ENCODE results near the gene CNTNAP1. TPM values are rescaled to one million over a fixed set of nuclear protein-coding genes. Genes with fewer than 3 reads are reported as not detected.
"Not testable (repeated sequence)": the region's sequence is repeated elsewhere in the genome, so short reads cannot be mapped to it uniquely, and the experiment has no call there.

The CNTNAP1 gene
- total RNA-seq, 3 donors from 2014 or later: 0.73 to 1.3 (median 0.79) TPM

DNA sequence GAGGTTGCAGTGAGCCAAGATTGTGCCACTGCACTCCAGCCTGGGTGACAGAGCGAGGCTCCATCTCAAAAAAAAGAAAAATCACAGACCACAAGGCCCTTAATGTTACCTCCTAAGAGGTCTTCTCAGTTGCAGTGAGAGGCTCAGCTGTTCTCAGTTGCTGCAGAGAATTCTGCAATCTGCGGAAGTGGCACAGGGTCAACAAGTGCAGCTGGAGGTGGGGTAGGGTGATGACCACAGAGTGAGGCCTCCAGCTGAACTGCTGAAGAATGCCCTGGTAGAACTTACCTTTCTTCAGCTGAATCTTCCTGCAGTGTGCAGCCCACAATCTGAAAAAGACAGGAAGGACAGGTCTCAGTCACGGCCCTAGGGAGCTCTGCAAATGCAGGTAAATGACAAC is 26.3 kb downstream of the CNTNAP1 start:
- Mint-ChIP-seq H3K4me1 (ENCODE audit: low read depth) (peaks cover 40% of the 10 kb centered on the region), H3K4me3 (no peak overlapping the region), H3K9me3 (no peaks in the 10 kb centered on the region), H3K27me3 (ENCODE audit: low read depth) (no peaks in the 10 kb centered on the region), H3K36me3 (ENCODE audit: insufficient read depth) (peaks cover 59% of the 10 kb centered on the region)
- DNase-seq (no peak), ATAC-seq (no peak)

DNA sequence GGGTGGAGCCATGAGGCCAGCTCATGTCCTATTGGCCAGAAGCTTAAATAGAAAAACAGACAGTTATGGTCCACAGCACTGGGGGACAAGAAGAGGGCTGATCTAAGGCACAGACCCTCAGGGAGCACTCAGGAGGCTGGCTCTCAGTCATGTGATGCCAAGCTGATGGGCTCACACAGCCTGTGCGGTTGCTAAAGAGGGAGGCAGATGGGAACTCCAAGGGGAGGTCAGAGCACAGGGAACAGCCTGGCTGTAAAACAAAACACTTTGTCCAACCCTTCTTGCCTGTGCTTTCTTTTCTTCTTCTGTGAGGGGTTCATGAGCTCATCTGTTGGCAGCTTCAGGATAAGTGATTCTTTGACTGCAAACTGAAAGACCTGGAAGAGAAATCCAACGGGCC is 27.2 kb downstream of the CNTNAP1 start:
- Mint-ChIP-seq H3K27me3 (ENCODE audit: low read depth) (no peaks in the 10 kb centered on the region), H3K4me1 (ENCODE audit: low read depth) (peaks cover 36% of the 10 kb centered on the region), H3K9me3 (no peaks in the 10 kb centered on the region), H3K36me3 (ENCODE audit: insufficient read depth) (peaks cover 59% of the 10 kb centered on the region), H3K4me3 (no peak overlapping the region)
- ATAC-seq: no peak
- no peak for DNase-seq

DNA sequence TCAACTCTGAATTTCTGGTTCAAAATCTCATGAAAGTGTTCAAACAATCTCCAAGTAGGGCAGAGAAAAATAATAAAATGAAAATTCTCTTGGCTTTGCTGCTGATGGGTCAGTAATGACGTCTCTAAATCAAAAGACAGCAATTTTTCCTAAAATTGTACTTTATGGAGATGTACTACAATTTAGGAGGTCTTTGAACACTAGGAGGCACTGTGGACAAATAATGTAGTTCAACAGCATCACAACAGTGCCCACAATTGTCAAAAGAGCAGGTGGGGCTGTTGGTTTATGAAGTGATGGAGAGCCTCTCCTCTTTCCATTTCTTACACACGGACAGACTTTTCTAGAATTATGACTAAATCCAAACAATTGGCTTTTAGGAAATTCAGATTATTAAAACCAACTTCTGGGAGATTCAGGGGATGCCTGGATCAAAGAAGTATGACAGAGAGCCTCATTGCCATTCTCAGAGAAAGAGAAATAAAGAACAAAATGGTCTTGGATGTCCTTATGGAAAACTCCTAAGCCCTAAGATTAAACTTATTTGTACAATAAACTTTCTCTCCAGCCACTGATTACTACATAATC is 38.8 kb downstream of the CNTNAP1 start:
- Mint-ChIP-seq H3K4me3 (no peak overlapping the region), H3K9me3 (no peaks in the 10 kb centered on the region), H3K4me1 (ENCODE audit: low read depth) (peaks cover 2% of the 10 kb centered on the region), H3K36me3 (ENCODE audit: insufficient read depth) (peaks cover 46% of the 10 kb centered on the region), H3K27me3 (ENCODE audit: low read depth) (no peaks in the 10 kb centered on the region)
- DNase-seq (no peak), ATAC-seq (peak; percentile 79 to 81)

DNA sequence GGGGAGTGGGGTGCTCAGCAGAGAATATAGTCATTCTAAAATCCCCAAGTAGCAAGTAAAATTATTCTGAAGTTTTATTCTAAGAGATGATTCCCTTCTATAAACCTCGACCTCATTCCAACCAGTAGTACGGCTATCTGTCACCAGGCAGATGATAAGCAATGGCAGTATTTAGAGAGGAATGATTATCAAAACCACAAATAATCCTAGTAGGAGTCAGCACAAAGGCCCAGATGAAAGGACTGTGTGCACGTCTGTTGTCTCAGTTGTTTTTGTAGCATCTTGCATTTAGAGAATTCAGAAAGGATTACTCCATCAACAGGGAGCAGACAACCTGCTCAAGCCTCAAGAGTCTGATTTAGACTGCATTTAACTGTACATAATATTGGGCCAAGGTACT is 41.3 kb downstream of the CNTNAP1 start:
- Mint-ChIP-seq H3K36me3 (ENCODE audit: insufficient read depth) (peaks cover 31% of the 10 kb centered on the region), H3K4me1 (ENCODE audit: low read depth) (peaks cover 2% of the 10 kb centered on the region), H3K27me3 (ENCODE audit: low read depth) (no peaks in the 10 kb centered on the region), H3K4me3 (no peak overlapping the region), H3K9me3 (no peaks in the 10 kb centered on the region)
- ATAC-seq (no peak), DNase-seq (no peak)

DNA sequence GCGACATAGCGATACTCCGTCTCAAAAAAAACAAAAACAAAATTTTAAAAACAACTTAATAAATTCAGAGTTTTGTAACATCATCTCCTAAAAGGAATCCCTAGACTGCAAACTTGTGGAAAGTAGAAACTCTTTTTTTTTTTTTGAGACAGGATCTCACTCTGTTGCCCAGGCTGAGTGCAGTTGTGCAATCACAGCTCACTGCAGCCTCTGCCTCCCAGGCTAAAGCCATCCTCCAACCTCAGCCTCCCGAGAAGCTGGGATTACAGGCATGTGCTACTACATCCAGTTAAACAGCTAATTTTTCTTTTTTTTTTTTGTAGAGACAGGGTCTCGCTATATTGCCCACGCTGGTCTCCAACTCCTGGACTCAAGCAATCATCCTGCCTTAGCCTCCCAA is 42.8 kb downstream of the CNTNAP1 start:
- Mint-ChIP-seq H3K4me1 (ENCODE audit: low read depth) (peaks cover 2% of the 10 kb centered on the region), H3K27me3 (ENCODE audit: low read depth) (no peaks in the 10 kb centered on the region), H3K9me3 (no peaks in the 10 kb centered on the region), H3K36me3 (ENCODE audit: insufficient read depth) (peaks cover 25% of the 10 kb centered on the region), H3K4me3 (no peak overlapping the region)
- no peak for DNase-seq
- no peak for ATAC-seq

DNA sequence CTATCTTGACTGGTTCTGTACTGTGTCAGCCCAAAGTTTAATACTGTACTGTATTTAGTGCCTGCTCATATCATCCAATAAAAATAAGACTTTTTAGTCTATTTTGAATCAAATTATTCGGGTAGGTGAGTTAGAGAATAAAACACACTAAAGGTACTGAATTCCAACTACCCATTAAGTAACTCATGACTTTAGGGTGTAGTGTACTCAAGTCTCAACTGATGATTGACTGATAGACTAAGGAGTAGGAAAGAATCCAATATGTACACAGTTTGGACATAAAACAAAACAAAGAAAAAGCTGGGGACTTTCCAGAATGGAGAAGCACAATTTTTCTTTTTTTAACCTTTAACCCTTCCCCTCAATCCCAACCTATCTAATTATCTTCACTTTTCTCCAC is 58.4 kb downstream of the CNTNAP1 start:
- Mint-ChIP-seq H3K4me3 (no peak overlapping the region), H3K4me1 (ENCODE audit: low read depth) (peaks cover 23% of the 10 kb centered on the region), H3K36me3 (ENCODE audit: insufficient read depth) (no peaks in the 10 kb centered on the region), H3K27me3 (ENCODE audit: low read depth) (no peaks in the 10 kb centered on the region), H3K9me3 (no peaks in the 10 kb centered on the region)
- DNase-seq (no peak), ATAC-seq (no peak)

DNA sequence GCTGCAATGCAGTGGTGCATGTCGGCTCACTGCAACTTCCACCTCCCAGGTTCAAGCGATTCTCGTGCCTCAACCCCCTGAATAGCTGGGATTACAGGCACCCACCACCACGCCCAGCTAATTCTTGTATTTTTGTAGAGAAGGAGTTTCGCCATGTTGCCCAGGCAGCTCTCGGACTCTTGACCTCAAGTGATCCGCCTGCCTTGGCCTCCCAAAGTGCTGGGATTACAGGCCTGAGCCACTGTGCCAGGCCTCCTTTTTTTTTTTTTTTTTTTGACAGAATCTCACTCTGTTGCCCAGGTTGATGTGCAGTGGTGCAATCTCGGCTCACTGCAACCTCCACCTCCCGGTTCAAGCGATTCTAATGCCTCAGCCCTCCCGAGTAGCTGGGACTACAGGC is 60.6 kb downstream of the CNTNAP1 start:
- not testable (repeated sequence) for H3K36me3 Mint-ChIP-seq (ENCODE audit: insufficient read depth); ATAC-seq
- H3K4me3 Mint-ChIP-seq: peak overlapping the region; percentile 40

DNA sequence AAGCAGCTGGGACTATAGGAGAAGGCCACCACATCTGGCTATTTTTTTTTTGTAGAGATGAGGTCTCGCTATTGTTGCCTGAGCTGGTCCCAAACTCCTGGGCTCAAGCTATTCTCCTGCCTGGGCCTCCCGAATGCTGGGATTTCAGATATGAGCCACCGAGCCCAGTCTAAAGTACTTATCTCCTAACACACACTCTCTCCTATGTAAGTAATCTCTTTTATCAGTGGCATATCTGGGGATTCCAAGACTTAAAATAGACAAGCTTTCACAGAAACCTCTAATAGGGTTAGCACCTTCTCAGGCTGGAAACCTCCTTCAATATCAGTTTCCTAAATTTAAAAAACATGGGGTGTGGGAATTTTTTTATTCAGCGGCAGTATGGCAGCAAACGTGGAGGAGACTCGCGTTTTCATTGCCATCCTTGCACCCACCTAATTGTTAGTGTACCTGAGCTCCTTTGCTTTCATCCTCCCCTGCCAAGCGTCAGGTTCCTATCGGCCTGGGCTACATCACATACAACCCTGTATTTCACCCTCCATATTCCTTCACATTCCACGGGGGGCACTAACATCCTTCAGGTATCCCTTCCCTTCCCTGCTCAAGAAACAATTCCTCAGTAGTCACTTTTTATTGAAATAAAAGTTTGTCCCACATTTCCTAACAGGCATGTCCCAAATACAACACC is 61.4 kb downstream of the CNTNAP1 start:
- Mint-ChIP-seq H3K27me3 (ENCODE audit: low read depth) (no peaks in the 10 kb centered on the region), H3K4me1 (ENCODE audit: low read depth) (peaks cover 23% of the 10 kb centered on the region), H3K9me3 (no peaks in the 10 kb centered on the region), H3K4me3 (peak overlapping the region; percentile 91), H3K36me3 (ENCODE audit: insufficient read depth) (no peaks in the 10 kb centered on the region)
- DNase-seq (no peak), ATAC-seq (no peak)

More for the DNA sequence above, 60.6 kb downstream of the CNTNAP1 start:
- not testable (repeated sequence) for H3K9me3 Mint-ChIP-seq; H3K27me3 Mint-ChIP-seq (ENCODE audit: low read depth); DNase-seq
- H3K4me1 Mint-ChIP-seq (ENCODE audit: low read depth): peaks cover 23% of the 10 kb centered on the region

DNA sequence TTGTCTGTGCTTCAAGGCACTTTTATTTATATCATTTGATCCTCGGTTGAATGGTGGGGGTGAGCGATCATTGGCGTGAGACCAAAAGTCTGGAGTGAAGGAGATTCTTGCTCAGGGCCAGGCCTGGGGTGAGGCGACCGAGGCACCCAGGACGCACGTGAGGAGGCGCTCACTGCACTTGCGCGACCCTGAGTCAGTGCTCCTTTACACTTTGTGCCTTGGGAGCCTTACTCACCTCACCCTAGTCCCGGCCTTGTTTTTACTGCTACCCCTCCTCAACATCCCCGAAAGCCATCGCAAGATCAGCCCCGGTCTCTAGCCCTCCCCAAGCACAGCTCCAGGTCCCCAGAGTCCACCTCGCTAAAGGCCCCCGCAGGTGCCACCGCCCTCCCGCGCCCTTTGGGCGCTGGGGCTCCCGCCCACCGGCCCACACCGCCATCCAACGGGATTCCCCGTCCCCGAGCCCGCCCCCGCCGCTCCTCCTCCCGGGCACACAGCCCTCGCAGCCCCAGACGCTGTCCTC is 62.0 kb downstream of the CNTNAP1 start:
- H3K9me3 Mint-ChIP-seq: no peaks in the 10 kb centered on the region
- H3K36me3 Mint-ChIP-seq (ENCODE audit: insufficient read depth): no peaks in the 10 kb centered on the region
- peaks cover 4% of the 10 kb centered on the region for H3K27me3 Mint-ChIP-seq (ENCODE audit: low read depth)
- peak overlapping the region; percentile 91 for H3K4me3 Mint-ChIP-seq
- peak; percentile 64 for DNase-seq
- H3K4me1 Mint-ChIP-seq (ENCODE audit: low read depth): peaks cover 23% of the 10 kb centered on the region
- ATAC-seq: peak; percentile 87 to 89

DNA sequence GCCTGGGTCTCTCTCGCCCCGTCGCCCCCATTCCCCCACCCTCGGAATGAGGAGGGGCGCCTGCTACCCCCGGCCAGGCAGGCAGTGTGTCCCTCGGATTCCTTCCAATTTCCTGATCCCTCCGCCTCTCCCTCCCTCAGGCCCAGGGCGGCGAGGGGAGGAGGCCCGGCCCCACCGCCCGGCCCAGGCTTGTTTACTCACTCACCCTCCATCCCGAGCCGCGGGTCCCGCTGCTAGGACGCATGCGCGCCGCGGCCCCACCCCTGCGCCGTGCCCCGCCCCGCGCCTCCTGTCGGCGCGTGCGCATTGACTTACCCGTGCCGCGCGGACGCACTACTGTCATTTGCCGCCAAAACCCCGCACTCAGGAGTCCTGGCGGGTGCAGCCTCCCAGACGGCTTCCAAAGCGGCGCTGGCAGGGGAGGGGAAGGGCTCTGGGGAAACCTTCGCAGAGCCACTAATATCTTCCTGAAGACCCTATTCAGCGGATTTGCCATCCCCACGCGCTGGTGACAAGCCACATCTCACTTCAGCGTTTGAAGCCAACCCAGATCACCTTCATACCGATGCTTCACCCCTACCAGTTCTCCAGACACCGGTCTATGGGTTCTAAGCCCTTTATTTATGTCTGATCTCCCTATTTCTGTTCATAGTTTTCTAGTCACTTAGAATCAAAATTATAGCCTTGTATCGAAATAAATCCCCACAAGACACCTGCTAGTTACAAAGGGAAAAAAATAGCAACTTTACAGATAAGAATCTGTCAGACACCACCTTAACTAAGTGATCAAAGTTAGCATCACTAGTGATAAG is 62.7 kb downstream of the CNTNAP1 start, which contains the start of gene EZH1:
Gene EZH1 (minus strand): TSS at position 235 of the 812 bp plus-strand sequence. CDS start 16,099 bp downstream, outside the sequence.
- peaks cover 23% of the 10 kb centered on the region for H3K4me1 Mint-ChIP-seq (ENCODE audit: low read depth)
- no peaks in the 10 kb centered on the region for H3K36me3 Mint-ChIP-seq (ENCODE audit: insufficient read depth)
- peak; percentile 89 to 91 for ATAC-seq
- no peaks in the 10 kb centered on the region for H3K9me3 Mint-ChIP-seq
- peaks cover 6% of the 10 kb centered on the region for H3K27me3 Mint-ChIP-seq (ENCODE audit: low read depth)
- peak within 1 kb of the TSS; percentile 91 for H3K4me3 Mint-ChIP-seq
- DNase-seq: peak; percentile 88

DNA sequence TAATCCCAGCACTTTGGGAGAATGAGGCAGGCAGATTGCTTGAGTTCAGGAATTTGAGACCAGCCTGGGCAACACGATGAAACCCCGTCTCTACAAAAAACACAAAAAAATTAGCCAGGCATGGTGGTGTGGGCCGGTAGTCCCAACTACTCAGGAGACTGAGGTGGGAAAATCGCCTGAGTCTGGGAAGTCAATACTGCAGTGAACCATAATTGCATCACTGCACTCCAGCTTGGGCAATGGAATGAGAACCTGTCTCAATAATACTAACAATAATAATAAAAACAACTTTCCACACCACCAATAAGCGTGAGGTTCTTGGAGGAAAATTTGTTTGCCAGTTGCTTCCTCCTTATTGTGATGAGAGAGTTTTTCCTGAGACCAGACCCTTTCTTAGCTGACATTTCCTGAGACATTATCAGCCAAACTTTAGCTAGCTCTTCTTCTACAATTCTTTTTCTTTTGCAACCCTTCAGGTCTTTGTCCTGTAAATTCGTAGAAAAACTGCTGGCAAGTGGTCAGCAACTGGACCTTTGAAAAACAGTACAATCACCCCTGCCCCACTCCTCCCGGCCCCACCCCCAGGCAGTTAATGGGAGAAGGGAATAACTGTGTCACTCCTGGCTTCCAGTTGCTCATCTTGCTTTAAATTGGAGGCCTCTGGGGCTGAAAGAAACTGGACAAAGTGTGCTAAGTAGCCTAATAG is 66.0 kb downstream of the CNTNAP1 start:
- peaks cover 10% of the 10 kb centered on the region for H3K27me3 Mint-ChIP-seq (ENCODE audit: low read depth)
- H3K36me3 Mint-ChIP-seq (ENCODE audit: insufficient read depth): no peaks in the 10 kb centered on the region
- DNase-seq: no peak
- no peak overlapping the region for H3K4me3 Mint-ChIP-seq
- no peak for ATAC-seq
- peaks cover 16% of the 10 kb centered on the region for H3K4me1 Mint-ChIP-seq (ENCODE audit: low read depth)
- H3K9me3 Mint-ChIP-seq: no peaks in the 10 kb centered on the region

DNA sequence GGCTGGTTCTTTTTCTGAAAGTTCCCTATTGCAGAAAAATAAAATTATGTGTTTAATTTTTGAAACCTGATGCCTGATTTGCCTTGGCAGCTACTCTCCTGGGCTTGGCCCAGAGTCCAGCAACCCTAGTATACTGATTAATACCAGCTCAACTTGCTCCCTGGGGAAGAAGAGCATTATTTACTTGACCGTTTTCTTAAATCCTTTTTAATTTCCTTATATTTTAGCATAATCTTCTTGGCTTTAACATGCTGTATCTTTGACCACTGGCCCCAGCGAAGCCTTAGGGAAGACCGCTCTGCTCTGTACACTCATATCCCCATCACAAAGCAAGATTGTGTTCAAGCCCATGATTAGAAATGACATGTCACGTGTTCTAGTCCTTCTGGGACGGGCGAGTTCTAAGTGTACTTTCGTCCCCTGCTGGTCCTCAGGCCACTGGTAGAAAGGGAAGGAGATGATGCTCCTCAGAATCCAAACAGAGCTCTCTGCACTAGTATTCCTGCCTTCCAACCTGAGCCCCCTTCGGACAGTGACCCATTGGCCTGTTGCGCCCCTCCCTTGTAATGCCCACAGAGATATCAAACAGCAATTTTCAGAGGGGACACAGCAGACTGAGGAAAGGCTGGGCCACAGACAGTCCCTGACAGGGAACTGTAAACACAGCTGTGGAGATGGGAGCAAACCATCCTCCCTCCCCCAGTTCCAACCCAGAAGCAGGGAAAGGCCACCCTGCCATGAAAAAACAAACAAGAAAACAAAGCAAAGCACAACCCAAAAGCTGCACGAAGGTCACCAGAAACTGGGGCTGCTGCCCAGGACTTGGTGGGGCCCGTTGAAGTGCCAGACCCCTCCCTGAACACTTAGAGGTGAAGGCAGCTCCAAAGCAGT is 66.8 kb downstream of the CNTNAP1 start:
- ATAC-seq (no peak), DNase-seq (no peak)
- H3K4me1 Mint-ChIP-seq (ENCODE audit: low read depth): peaks cover 9% of the 10 kb centered on the region
- peaks cover 14% of the 10 kb centered on the region for H3K27me3 Mint-ChIP-seq (ENCODE audit: low read depth)
- no peaks in the 10 kb centered on the region for H3K36me3 Mint-ChIP-seq (ENCODE audit: insufficient read depth)
- H3K9me3 Mint-ChIP-seq: no peaks in the 10 kb centered on the region
- no peak overlapping the region for H3K4me3 Mint-ChIP-seq
